GDM1 (cell line): Measurements from ENCODE around the gene TOP3B.

Source experiments
- DNase-seq: peaks from one replicate; lab custom pipeline; 2025; lab: John Stamatoyannopoulos, UW

Gene TOP3B

GRCh38 chr22:22010358-22010757, 27.8 kb upstream of the TOP3B start:
- DNase-seq, result no peak

GRCh38 chr22:22009661-22010060, 27.1 kb upstream of the TOP3B start:
- no peak for DNase-seq

- no peak for DNase-seq
Measured at GRCh38 chr22:22006596-22006990, 24.0 kb upstream of the TOP3B start.

- DNase-seq, result no peak
Measured at GRCh38 chr22:22005945-22006595, 23.5 kb upstream of the TOP3B start.

GRCh38 chr22:22003233-22003632, 20.6 kb upstream of the TOP3B start:
- no peak for DNase-seq

GRCh38 chr22:22002526-22003055, 20.0 kb upstream of the TOP3B start:
- no peak for DNase-seq

- DNase-seq, result no peak
Measured at GRCh38 chr22:22001664-22002525, 19.3 kb upstream of the TOP3B start.

GRCh38 chr22:21998595-21999247, 16.1 kb upstream of the TOP3B start:
- DNase-seq, result no peak

GRCh38 chr22:21996175-21996720, 13.7 kb upstream of the TOP3B start:
- DNase-seq, result no peak

GRCh38 chr22:21995660-21996059, 13.1 kb upstream of the TOP3B start:
- DNase-seq, result no peak

- DNase-seq, result no peak
Measured at GRCh38 chr22:21994881-21995444, 12.4 kb upstream of the TOP3B start.

GRCh38 chr22:21992593-21993237, 10.1 kb upstream of the TOP3B start:
- no peak for DNase-seq

- no peak for DNase-seq
Measured at GRCh38 chr22:21991774-21992173, 9.2 kb upstream of the TOP3B start.

GRCh38 chr22:21991304-21991596, 8.7 kb upstream of the TOP3B start:
- DNase-seq, result no peak

GRCh38 chr22:21990445-21991303, 8.1 kb upstream of the TOP3B start:
- no peak for DNase-seq

GRCh38 chr22:21989049-21989448, 6.5 kb upstream of the TOP3B start:
- no peak for DNase-seq

- no peak for DNase-seq
Measured at GRCh38 chr22:21985214-21985613, 2.6 kb upstream of the TOP3B start.

- no peak for DNase-seq
Measured at GRCh38 chr22:21984793-21985192, 2.2 kb upstream of the TOP3B start.

- DNase-seq, result no peak
Measured at GRCh38 chr22:21981874-21982273, 713 bp downstream of the TOP3B start.

- no peak for DNase-seq
Measured at GRCh38 chr22:21980547-21980946, 2.0 kb downstream of the TOP3B start.
